Peyer's patch (tissue), 4 donors: Measurements from ENCODE around the gene LMO7.

Source experiments
- POLR2A ChIP-seq, 2 donors: fragments of 450-650 bp; IDR thresholded peaks; one replicate each; pipeline ENCODE4 v1.5.1; 2017; ENCODE audit warnings: antibody characterized with exemption in 2 of 2, mild to moderate bottlenecking in 2 of 2, moderate library complexity in 2 of 2
- TF ChIP-seq, protein P1 (sequence below), 6 experiments: fragments of 450-650 bp in 4 of 6; fragments of 200-600 bp in 2 of 6; sonication (generic) in 1 of 6; IDR thresholded peaks; one replicate each; pipeline ENCODE4 v1.5.1; 2017 to 2019; ENCODE audit warnings: antibody characterized with exemption in 6 of 6, mild to moderate bottlenecking in 3 of 6, moderate library complexity in 1 of 6

- TF ChIP-seq, protein P1, sequence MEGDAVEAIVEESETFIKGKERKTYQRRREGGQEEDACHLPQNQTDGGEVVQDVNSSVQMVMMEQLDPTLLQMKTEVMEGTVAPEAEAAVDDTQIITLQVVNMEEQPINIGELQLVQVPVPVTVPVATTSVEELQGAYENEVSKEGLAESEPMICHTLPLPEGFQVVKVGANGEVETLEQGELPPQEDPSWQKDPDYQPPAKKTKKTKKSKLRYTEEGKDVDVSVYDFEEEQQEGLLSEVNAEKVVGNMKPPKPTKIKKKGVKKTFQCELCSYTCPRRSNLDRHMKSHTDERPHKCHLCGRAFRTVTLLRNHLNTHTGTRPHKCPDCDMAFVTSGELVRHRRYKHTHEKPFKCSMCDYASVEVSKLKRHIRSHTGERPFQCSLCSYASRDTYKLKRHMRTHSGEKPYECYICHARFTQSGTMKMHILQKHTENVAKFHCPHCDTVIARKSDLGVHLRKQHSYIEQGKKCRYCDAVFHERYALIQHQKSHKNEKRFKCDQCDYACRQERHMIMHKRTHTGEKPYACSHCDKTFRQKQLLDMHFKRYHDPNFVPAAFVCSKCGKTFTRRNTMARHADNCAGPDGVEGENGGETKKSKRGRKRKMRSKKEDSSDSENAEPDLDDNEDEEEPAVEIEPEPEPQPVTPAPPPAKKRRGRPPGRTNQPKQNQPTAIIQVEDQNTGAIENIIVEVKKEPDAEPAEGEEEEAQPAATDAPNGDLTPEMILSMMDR (IDR thresholded peaks at IDR 0.05), result no peak
- no peak for TF ChIP-seq POLR2A (IDR thresholded peaks at IDR 0.05)
These were observed 219.1 kb downstream of the LMO7 start for GRCh38 chr13:75855216-75855615.
